Measurements from ENCODE around the gene WWOX.

- TF ChIP-seq RAD21 (conservative IDR thresholded peaks at IDR 0.05) (no peak), CTCF (IDR thresholded peaks at IDR 0.05; ENCODE audit: poor library complexity, severe bottlenecking) (no peak), EZH2 (IDR thresholded peaks at IDR 0.05; ENCODE audit: borderline replicate concordance, insufficient read depth, low read length, poor library complexity, severe bottlenecking) (no peak), REST (IDR thresholded peaks at IDR 0.05; ENCODE audit: borderline replicate concordance) (no peak), MXI1 (conservative IDR thresholded peaks at IDR 0.05; ENCODE audit: poor library complexity, severe bottlenecking) (no peak), TAF1 (IDR thresholded peaks at IDR 0.05; ENCODE audit: low read depth) (no peak), EP300 (conservative IDR thresholded peaks at IDR 0.05; ENCODE audit: poor library complexity, severe bottlenecking) (no peak)
Measured at GRCh38 chr16:78976212-78976611, 876.8 kb downstream of the WWOX start.

All from neural cell (in vitro differentiated cells).